GM19035 (cell line): ENCODE data around the gene FMNL3.
"Not testable (repeated sequence)": the region's sequence is repeated elsewhere in the genome, so short reads cannot be mapped to it uniquely, and the experiment has no call there.

Experiments used
- ATAC-seq: cut with Tn5 transposase; IDR thresholded peaks from one replicate; pipeline ENCODE4 v1.9.1; 2021; ENCODE audit not compliant: unreplicated experiment

FMNL3 gene

GRCh38 chr12:49610785-49611184, 96.4 kb downstream of the FMNL3 start:
- ATAC-seq, result not testable (repeated sequence)

- no peak for ATAC-seq
These were observed 97.4 kb downstream of the FMNL3 start for GRCh38 chr12:49609875-49610154.

- ATAC-seq, result no peak
These were observed 97.9 kb downstream of the FMNL3 start for GRCh38 chr12:49609059-49609874.

GRCh38 chr12:49605539-49605938, 101.7 kb downstream of the FMNL3 start, which contains the start of gene FAM186B:
Gene FAM186B (minus strand): TSS chr12:49605639. CDS start chr12:49605477, 162 bp downstream.
- ATAC-seq, result not testable (repeated sequence)

- no peak for ATAC-seq
These were observed 102.3 kb downstream of the FMNL3 start for GRCh38 chr12:49604856-49605255.

- ATAC-seq, result no peak
These were observed 103.5 kb downstream of the FMNL3 start for GRCh38 chr12:49603721-49604120.

GRCh38 chr12:49599961-49600360, 107.2 kb downstream of the FMNL3 start:
- ATAC-seq, result no peak

GRCh38 chr12:49598527-49598926, 108.7 kb downstream of the FMNL3 start:
- ATAC-seq, result no peak

- ATAC-seq, result no peak
These were observed 118.3 kb downstream of the FMNL3 start for GRCh38 chr12:49588721-49589516.

- no peak for ATAC-seq
These were observed 118.9 kb downstream of the FMNL3 start for GRCh38 chr12:49588281-49588680.

GRCh38 chr12:49587174-49587908, 119.9 kb downstream of the FMNL3 start:
- no peak for ATAC-seq
